HG03342 (cell line): ENCODE measurements around the gene SCAMP3.
"Not testable (repeated sequence)": the region's sequence is repeated elsewhere in the genome, so short reads cannot be mapped to it uniquely, and the experiment has no call there.

Experiments used
- ATAC-seq: cut with Tn5 transposase; IDR thresholded peaks from one replicate; pipeline ENCODE4 v1.9.1; 2021; ENCODE audit warnings: mild to moderate bottlenecking, moderate library complexity; ENCODE audit not compliant: unreplicated experiment

The SCAMP3 gene

DNA sequence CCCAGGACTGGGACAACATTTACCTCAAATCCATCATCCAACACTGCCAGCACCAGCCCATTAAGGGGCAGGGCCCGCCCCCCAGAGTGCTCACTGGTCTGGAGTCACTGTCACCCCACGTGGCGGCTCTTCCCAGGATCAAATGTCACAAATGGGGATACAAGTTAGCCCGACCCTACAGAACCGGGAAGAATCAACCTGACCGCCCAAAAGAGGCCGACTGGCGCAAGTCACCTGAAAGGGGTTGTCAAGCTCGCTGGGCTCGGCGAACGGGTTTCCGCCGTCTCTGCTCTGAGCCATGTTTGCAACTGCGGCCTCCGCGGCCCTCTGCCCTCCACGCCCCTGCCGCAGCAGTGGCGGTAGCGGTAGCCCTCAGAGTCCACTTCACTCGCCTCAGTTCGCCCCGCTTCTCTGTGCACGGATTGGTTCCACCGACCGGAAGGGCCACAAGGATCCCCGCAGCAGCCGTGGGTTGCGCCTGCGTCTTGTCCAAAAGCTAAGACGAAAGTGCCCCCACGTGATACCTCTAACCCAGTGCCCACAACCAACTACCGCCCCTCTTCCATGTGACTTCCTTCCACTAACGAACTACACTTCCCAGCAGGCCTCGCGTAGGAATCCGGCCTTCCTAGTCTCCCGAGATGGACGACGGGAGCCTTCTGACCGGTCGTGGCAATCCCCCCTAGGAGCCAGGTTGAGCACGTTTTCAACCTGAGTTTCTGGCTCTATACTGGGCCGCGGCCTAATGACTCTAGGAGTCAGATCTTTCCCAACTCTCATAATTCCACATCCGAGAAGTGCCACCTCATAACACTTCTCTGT lies at the start of gene SCAMP3:
Gene SCAMP3, minus strand, starts transcription at position 509 of the 822 bp plus-strand sequence. Its CDS starts 209 bp downstream, at position 300.
- ATAC-seq, result peak; percentile 88

- ATAC-seq, result no peak
Measured at GRCh38 chr1:155309423-155310021, 47.4 kb upstream of the SCAMP3 start.

GRCh38 chr1:155308493-155309422 lies 46.6 kb upstream of the SCAMP3 start, which contains the start of gene FDPS:
Gene FDPS (plus strand): TSS chr1:155308866. CDS start chr1:155309790, 924 bp downstream.
- peak; percentile 95 for ATAC-seq

DNA sequence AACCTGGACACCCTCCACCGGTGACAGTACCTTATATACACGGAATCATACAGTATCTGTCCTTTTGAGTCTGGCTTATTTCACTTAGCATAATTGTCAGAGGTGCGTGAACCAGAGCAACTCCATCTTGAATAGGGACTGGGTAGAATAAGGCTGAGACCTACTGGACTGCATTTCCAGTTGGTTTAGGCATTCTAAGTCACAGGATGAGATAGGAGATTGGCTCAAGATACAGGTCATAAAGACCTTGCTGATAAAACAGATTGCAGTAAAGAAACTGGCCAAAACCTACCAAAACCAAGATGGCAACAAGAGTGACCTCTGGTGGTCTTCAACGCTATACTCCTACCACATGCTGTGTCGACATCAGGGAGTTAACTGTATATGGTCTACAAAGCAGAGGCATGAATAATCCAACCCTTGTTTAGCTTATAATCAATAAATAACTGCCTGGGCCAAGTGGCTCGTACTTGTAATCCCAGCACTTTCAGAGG lies 45.1 kb upstream of the SCAMP3 start:
- no peak for ATAC-seq

- ATAC-seq, result no peak
Measured at GRCh38 chr1:155305881-155306391, 43.8 kb upstream of the SCAMP3 start.

- no peak for ATAC-seq
Measured at GRCh38 chr1:155304558-155305063, 42.5 kb upstream of the SCAMP3 start.

GRCh38 chr1:155301342-155301841 lies 39.2 kb upstream of the SCAMP3 start, which contains the start of gene PKLR:
Gene PKLR (minus strand): TSS chr1:155301438. CDS start chr1:155301395, 43 bp downstream.
- ATAC-seq, result no peak

DNA sequence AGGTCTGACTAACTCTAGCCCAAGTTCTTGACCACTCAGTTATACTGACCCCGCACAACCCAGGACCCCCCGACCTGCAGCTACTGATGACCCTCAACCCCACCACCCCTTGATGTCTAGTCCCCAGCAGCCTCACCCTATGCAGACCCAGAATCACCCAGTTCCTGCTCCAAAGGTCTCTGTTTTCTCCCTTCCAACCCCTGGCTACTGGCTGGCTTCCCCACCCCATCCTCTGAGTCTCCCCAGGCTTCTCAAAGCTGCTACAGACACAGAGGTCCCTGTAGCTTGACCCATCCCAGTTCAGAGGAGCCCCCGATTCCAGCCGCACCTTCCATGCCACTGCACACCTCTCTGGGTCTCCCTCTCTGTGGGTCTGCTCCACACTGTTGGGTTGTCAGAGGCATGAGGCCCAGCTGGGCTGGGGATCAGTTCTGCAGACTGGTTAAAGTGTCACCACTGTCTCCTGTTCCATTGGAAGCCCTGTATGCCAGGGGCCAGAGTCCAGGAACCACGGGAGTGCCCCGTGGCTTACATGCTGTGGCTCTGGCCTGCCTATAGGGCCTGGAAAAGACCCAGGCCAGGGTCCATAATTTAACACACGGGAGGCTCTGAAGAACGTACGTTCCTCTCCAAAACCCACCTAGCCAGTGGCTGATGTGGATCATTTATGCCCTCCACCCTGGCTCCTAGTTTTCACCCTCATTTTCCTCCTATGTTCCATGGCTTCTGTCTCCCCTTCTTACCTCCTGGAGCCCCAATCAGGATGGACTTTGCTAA lies 38.6 kb upstream of the SCAMP3 start:
- no peak for ATAC-seq

DNA sequence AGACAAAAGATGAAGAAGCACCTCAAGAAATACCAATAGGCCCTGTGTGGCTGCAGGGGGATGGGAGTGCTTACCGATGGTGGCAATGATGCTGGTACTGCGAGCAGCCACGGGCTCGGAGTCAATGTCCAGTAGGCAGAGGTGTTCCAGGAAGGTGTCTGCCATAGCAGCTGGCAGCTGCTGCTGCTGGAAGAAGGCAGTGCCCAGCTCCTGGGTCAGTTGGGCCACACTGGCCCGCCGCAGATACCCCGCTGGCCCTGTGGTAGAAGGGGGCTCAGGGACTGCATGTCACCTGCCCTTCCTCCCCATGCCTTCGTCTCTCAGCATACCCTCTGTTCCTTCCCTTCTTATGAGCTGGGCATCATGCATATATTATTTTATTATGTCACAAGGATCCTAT lies 37.9 kb upstream of the SCAMP3 start:
- no peak for ATAC-seq

GRCh38 chr1:155297384-155297783 lies 35.2 kb upstream of the SCAMP3 start:
- ATAC-seq, result no peak

- no peak for ATAC-seq
Measured at GRCh38 chr1:155296661-155297060, 34.5 kb upstream of the SCAMP3 start.

GRCh38 chr1:155295942-155296267 lies 33.7 kb upstream of the SCAMP3 start:
- no peak for ATAC-seq

DNA sequence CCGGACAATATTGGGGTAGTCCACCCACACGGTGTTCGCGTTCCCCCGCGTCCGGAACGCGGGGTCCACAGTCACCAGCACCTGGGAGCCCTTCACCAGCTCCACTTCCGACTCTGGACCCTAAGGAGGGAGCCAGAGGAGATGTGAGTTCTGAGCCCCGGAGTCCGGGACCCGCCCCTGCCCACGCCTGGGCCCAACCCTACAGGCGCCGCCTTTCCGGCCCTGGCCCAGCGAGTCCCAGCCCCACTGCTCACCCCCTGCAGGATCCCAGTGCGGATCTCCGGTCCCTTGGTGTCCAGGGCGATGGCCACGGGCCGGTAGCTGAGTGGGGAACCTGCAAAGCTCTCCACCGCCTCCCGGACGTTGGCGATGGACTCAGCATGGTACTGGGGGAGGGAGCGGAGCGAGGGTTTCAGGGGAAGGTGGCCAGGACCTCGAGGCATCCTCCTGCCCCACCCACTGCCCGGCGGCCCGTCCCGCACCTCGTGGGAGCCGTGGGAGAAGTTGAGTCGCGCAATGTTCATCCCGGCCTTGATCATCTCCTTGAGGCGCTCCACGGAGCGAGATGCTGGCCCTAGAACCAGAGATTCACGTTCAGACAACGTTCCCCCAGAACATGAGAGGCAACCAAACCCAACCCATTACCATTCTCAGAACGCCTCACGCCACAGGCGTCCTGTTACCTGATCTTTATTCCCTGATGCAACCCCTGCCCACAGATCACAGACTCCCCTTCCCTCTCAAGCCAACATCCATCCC lies 33.2 kb upstream of the SCAMP3 start:
- no peak for ATAC-seq

DNA sequence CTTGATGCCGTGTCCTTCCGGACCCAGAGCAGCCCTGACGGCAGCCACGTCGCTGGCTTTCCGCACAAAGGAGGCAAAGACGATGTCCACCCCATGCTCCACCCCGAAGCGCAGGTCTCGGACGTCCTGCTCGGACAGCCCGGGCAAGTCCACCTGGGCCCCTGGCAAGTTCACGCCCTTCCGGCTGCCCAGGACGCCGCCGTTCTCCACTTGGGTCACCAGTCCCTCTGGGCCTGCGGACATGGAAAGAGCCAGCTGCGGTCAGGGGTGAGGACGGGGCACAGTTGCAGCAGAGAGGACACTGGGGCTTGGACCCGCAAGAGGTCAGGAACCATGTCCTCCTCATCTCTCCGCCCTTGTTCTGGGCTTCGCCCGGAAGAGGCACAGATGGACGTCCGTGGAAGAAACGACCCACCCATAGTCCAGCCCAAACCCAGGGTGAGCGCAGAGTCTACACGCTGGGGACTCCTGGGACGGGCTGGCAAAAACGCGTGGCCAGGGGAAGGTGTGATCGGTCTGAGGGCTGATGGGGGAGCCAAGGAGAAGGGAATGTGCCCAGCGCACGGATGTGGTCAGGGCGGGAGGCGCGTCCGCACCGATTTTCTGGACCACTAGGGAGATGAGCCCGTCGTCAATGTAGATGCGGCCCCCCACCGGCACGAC lies 32.5 kb upstream of the SCAMP3 start:
- ATAC-seq, result no peak

DNA sequence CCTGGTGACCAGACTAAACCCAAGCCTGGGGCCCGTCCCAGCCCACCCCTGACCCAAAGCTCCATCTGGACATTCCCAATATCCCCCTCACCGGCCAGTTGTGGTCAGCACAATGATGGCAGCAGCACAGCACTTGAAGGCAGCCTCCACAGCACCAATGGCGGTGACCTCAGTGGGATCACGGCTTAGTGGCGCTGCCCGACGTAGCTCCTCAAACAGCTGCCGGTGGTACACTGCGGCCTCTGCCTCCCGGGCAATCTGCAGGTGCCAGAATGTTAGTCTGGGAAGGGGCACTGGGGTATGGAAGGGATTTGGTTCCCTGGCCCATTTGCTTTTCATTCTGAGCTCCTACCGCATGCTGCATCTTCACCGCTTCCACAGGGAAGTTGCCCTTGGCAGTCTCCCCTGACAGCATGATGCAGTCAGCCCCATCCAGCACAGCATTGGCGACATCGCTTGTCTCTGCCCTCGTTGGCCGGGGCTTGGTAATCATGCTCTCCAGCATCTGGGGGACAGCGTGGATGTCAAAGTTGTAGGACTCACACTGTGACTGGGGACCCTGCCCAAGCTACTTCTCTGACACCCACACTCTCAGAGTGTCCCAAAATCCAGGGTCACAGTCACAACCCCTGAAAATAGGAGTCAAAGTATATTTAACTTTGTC lies 31.1 kb upstream of the SCAMP3 start:
- ATAC-seq, result no peak

DNA sequence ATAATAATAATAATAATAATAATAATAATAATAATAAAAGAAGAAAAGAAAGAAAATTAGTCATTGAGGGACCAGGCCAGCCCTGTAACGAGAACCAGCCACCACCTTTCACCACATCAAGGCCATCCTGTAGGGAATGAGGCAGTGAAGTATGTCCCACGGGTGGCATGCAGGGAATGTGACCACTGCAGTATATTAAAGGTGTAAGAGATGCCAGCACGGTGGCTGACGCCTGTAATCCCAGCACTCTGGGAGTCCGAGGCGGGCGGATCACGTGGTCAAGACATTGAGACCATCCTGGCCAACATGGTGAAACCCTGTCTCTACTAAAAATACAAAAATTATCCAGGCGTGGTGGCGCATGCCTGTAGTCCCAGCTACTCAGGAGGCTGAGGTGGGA lies 28.8 kb upstream of the SCAMP3 start:
- ATAC-seq, result not testable (repeated sequence)

GRCh38 chr1:155287987-155288543 lies 25.9 kb upstream of the SCAMP3 start:
- no peak for ATAC-seq

DNA sequence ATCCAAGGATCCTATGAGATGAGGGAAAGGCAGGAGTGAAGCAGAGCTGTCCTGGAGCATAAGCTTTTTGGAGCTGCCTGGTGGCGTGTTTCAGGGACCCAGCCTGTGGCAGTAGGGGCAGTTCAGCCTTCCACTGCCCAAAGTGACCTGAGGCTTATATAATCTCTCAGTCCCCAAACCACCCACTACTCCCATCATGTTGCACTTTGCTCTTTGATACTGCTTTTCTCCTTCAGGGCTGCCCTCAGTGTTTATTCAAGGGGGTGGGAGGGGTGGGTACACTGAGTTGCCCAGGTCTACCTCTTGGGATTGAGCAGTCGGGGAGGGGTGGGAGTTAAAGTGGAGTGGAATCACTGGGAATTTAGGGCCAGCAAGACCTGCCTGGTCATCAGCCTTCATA lies 24.4 kb upstream of the SCAMP3 start:
- ATAC-seq, result no peak
